ENCODE results near the gene DRC7. TPM values are rescaled to one million over a fixed set of nuclear protein-coding genes. Genes with fewer than 3 reads are reported as not detected.

DRC7 gene
- total and polyA plus RNA-seq, 8 donors = not detected

DNA sequence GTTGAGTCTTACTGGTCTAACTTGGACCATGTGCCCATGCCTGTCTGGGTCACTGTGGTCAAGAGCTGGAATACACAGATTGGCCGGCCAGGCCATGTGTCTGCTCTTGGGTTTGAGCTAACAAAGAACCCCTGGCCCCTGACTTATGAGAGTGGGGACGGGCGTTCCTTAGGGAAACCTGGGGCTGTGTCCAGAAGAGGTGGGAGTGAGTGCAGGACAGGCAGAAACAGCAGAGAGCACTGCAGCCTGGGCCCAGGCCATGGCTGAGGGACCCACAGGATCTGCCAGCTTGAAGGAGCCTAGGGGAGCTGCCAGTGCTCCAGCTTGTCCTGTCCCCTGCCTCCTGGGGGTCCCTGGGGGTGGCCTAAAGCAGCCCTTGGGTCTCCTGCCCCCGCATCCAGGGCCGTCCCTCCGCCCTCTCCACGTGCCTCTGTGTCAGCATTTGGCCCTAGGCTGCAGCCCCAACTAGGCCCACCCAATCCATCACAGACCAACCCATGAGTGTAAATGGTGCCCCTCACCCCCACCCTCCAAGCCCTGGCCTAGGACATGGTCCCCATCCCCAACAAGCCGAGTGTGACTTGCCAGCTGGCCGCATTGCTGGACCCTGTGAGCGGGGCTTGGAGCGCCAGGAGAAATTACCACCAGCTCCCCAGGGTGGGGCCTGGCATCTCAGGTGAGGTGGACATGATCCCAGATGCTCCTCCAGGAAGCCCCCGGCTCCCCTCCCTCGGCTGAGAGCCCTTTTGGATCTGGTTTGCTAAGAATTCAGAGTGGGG, 12.5 kb upstream of the DRC7 start:
- DNase-seq = no peak
- 89 to 94% (median 93%) methylated on average over 11 to 13 of the region's 13 CpGs for WGBS, 5 donors

GRCh38 chr16:57682809-57683635, 11.6 kb upstream of the DRC7 start:
- intact Hi-C loops (cut with DNase I; ENCODE audit: low total_unique reads) = no loop called here
- Histone ChIP-seq H3K4me1 (peaks cover 0 to 4% (median under 1%) of the 10 kb centered on the region in 4 donors), H3K36me3 (no peaks in the 10 kb centered on the region), H3K27me3 (no peaks in the 10 kb centered on the region), H3K27ac (no peak overlapping the region), H3K9me3 (no peaks in the 10 kb centered on the region), H3K4me3 (no peak overlapping the region)
- TF ChIP-seq POLR2A (IDR thresholded peaks at IDR 0.05) (no peak), POLR2AphosphoS5 (IDR thresholded peaks at IDR 0.05) (no peak), EP300 (IDR thresholded peaks at IDR 0.05) (no peak)
- TF ChIP-seq, protein P1, sequence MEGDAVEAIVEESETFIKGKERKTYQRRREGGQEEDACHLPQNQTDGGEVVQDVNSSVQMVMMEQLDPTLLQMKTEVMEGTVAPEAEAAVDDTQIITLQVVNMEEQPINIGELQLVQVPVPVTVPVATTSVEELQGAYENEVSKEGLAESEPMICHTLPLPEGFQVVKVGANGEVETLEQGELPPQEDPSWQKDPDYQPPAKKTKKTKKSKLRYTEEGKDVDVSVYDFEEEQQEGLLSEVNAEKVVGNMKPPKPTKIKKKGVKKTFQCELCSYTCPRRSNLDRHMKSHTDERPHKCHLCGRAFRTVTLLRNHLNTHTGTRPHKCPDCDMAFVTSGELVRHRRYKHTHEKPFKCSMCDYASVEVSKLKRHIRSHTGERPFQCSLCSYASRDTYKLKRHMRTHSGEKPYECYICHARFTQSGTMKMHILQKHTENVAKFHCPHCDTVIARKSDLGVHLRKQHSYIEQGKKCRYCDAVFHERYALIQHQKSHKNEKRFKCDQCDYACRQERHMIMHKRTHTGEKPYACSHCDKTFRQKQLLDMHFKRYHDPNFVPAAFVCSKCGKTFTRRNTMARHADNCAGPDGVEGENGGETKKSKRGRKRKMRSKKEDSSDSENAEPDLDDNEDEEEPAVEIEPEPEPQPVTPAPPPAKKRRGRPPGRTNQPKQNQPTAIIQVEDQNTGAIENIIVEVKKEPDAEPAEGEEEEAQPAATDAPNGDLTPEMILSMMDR (IDR thresholded peaks at IDR 0.05) = no peak
- WGBS, 5 donors = 79 to 88% (median 86%) methylated on average over 11 of the region's 11 CpGs
- no peak for DNase-seq

More for the DNA sequence above, 12.5 kb upstream of the DRC7 start:
- Histone ChIP-seq H3K27ac (no peak overlapping the region), H3K4me3 (no peak overlapping the region), H3K9me3 (no peaks in the 10 kb centered on the region), H3K36me3 (no peaks in the 10 kb centered on the region), H3K27me3 (no peaks in the 10 kb centered on the region), H3K4me1 (peaks cover 0 to 13% (median 4%) of the 10 kb centered on the region in 4 donors)
- intact Hi-C loops (cut with DNase I; ENCODE audit: low total_unique reads) = no loop called here
- TF ChIP-seq, protein P1 (IDR thresholded peaks at IDR 0.05) = no peak
- TF ChIP-seq EP300 (IDR thresholded peaks at IDR 0.05) = no peak

DNA sequence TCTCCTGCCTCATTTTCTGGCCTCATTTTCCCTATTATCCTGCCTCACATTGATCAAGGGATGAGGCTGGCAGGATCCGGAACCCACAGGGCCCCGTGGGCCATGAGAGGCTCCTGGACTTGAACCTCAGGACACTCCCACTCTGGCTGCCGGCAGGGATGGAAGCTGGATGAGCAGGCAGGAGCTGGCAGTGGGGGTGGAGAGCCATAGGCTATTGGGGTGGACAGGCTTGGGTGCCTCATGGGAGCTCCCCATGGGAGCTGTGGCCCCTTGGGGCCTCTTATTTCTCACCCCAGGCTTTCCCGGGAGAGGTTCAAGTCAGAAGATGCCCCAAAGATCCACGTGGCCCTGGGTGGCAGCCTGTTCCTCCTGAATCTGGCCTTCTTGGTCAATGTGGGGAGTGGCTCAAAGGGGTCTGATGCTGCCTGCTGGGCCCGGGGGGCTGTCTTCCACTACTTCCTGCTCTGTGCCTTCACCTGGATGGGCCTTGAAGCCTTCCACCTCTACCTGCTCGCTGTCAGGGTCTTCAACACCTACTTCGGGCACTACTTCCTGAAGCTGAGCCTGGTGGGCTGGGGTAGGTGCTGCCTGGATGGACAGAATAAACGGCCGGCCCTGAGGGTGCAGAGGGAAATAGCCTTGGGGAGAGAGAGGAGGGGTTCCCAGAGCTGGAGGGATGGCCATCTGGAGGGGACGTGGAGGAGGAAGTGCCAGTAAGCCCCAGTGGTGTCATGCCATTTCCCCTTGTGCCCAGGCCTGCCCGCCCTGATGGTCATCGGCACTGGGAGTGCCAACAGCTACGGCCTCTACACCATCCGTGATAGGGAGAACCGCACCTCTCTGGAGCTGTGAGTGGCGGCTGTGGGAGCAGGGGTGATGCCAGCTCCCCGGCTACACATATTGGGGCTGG, 10.7 kb upstream of the DRC7 start:
- Histone ChIP-seq H3K36me3 (no peaks in the 10 kb centered on the region), H3K4me3 (no peak overlapping the region), H3K27ac (no peak overlapping the region), H3K4me1 (peaks cover 3 to 4% (median 4%) of the 10 kb centered on the region in 4 donors), H3K27me3 (no peaks in the 10 kb centered on the region), H3K9me3 (no peaks in the 10 kb centered on the region)
- DNase-seq = no peak
- 82 to 90% (median 89%) methylated on average over 17 to 18 of the region's 18 CpGs for WGBS, 5 donors
- intact Hi-C loops (cut with DNase I; ENCODE audit: low total_unique reads) = no loop called here
- TF ChIP-seq, protein P1 (IDR thresholded peaks at IDR 0.05) = no peak
- TF ChIP-seq EP300 (IDR thresholded peaks at IDR 0.05) = no peak
- TF ChIP-seq POLR2AphosphoS5 (IDR thresholded peaks at IDR 0.05) = no peak
